GM21619 (cell line): ENCODE results near the gene CENPX.

Experiments used
- ATAC-seq: cut with Tn5 transposase; IDR thresholded peaks from one replicate; pipeline ENCODE4 v1.9.1; 2021; ENCODE audit not compliant: unreplicated experiment

CENPX gene

GRCh38 chr17:82055023-82055964 is 32.6 kb upstream of the CENPX start:
- no peak for ATAC-seq

- no peak for ATAC-seq
These were observed 31.8 kb upstream of the CENPX start for GRCh38 chr17:82054351-82055022.

- ATAC-seq: no peak
These were observed 31.0 kb upstream of the CENPX start for GRCh38 chr17:82053556-82054263.

DNA sequence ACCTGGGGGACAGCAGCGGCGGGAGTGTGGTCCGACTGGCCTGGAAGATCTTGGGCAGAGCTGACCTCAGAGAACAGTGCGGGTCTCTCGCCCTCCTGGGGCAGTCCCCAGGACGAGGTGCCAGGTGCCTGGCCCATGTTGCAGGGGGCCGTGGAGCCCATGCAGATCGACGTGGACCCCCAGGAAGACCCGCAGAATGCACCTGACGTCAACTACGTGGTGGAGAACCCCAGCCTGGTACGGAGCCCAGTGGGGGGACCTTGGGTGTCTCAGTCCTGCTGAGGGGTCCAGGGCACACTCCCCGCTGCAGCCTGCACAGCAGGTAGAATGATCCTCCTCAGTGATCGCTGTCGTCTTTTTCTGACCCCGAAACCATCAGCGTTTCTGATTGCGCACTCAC is 30.5 kb upstream of the CENPX start:
- no peak for ATAC-seq

GRCh38 chr17:82052638-82053059 is 30.0 kb upstream of the CENPX start:
- no peak for ATAC-seq

GRCh38 chr17:82051776-82052637 is 29.3 kb upstream of the CENPX start, which contains the start of the genes GPS1 and RFNG:
GPS1 (plus strand) TSS chr17:82051898; CDS start chr17:82051932, 34 bp downstream.
RFNG (minus strand) TSS chr17:82051811; CDS start chr17:82051766, 45 bp downstream.
- peak; percentile 53 for ATAC-seq

DNA sequence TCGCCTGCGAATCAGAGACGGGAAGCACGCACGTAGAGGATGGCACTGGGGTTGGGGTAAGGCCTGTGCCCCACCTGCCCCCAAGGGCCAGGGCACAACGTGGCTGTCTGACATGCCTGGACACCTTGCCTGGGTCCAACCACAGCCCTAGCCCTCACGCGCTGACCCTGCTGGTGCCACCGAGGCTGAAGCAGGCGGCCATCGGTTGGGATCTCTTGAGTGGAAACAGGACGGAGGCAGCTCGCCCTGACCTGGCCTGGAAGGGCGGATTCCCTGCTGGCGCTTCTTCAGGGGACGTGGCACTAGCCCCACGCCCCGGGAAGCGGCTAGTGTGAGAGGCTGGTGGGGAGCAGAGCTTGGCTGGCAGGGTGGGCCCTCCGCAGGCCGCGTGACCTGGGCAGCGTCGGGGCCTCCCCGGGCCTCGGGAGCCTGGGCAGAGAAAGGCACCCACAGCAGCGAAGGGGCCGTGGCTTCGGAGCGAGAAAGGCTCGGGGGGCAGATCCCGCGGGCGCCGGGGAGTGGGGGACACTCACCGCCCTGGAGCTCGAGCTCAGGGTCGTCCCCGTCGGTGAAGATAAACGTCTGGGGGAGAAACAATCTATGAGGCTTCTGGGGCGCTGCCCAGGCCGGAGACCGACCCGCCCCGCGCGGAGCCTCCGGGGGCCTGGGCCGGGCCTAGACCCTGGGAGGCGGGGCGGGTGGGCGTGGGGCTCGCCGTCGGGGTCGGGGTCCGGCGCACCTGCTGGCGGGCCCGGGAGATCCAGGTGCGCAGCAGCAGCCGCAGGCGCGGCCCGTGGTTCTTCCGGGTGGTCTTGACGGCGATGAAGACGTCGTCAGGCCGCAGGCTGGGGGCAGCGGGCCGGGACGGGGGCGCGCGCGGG is 28.3 kb upstream of the CENPX start:
- no peak for ATAC-seq

DNA sequence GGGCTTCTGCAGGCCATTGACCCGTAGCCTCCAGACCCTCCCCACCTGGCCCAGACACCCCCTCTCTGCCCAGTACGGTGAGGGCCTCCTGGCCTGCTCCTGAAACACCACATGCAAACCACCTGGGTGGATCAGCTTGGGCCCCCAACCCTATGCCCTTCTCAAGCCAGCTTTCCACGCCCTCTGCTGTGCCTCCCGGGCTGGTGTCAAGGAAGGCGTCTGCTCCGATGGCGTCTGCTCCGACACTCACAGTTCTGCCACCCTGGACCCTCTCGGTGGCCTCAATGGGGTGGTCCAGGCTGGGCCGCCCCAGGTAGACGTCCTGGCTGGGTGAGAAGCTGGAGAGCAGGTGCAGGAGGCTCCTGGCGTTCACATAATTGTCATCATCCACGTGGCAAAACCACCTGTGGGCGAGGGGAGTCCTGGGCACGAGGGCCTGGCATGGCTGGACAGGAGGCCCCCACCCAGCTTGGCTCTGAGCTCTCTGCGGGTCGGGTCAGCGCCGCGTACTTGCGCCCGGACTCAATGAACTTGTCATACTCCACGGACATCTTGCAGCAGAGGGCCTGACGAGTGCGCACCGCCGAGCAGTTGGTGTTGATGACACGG is 27.6 kb upstream of the CENPX start:
- no peak for ATAC-seq

GRCh38 chr17:82049521-82049971 is 26.9 kb upstream of the CENPX start:
- ATAC-seq: no peak

DNA sequence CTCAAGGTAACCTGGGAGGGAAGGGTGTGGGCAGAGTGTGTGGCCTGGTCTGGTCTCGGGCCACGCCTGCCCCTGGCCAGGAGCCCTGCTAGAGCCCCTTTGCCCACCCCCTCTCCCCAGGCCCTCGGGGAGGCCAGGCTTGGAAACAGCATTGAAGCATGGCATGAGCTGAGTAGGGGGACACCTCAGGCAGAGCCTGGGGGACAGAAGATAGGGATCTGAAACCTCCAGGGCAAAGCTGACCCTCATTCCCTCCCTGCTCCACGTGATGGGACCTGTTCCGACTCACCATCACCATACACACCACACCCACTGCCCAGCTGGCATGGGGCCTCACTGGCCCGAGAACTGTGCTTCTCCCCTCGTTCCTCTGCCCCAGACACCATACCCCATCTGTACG is 26.4 kb upstream of the CENPX start:
- no peak for ATAC-seq

- ATAC-seq: no peak
These were observed 25.9 kb upstream of the CENPX start for GRCh38 chr17:82048571-82048971.

- ATAC-seq: no peak
These were observed 25.4 kb upstream of the CENPX start for GRCh38 chr17:82047914-82048570.

- ATAC-seq: no peak
These were observed 24.7 kb upstream of the CENPX start for GRCh38 chr17:82047379-82047778.

GRCh38 chr17:82046903-82047302 is 24.2 kb upstream of the CENPX start:
- no peak for ATAC-seq

DNA sequence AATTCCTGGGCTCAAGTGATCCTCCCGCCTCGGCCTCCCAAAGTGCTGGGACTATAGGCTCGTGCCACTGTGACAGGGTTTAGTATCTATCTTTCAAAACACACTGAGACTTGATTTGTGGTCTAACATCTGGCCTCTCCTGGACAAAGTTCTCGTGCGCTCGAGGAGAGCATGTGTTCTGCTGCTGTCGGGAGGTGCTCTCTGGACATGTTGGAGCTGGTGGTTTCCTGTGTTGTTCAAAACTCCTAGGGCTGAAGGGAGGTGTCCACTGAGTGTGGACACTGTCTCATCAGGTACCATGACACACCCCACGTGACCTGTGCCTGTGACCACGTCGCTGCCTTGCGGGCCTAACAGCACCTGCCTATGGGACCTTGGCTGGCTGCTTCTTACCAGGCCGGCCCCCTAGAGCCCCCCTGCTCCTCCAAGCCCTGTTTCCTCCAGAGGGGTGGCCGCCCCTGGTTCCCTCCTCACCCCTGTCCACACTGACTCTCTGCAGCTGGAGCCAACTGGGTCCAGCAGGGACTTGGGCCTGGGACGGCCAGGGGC is 23.3 kb upstream of the CENPX start:
- no peak for ATAC-seq

DNA sequence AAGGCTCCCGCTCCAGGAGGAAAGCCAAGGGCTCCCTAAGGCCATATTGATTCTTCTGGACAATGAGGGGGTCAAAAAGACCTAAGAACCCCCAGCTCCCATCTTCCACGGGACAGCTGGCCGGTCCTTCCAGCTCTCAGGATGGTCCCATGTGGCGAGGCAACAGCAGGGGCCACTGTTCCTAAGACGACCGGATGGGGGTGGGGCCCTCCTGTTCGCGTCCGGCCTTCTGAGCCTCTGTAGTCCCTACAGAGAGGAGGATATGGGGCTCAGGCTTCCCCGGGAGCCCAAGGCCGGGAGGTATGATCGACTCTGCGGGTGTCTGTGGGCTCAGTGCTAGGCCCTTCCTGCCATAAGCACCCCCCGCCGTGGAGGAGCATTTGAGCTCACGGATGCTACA is 20.8 kb upstream of the CENPX start:
- ATAC-seq: no peak

- ATAC-seq: no peak
These were observed 20.0 kb upstream of the CENPX start for GRCh38 chr17:82042649-82043048.

GRCh38 chr17:82041144-82041814 is 18.6 kb upstream of the CENPX start:
- no peak for ATAC-seq
